GM12878 (cell line): ENCODE results near the gene MYL11. TPM values are rescaled to one million over a fixed set of nuclear protein-coding genes. Genes with fewer than 3 reads are reported as not detected.

Experiments
- EED ChIP-seq: sonication (generic); IDR thresholded peaks from 2 replicates; pipeline ENCODE4 v1.6.1; 2016; ENCODE audit warnings: antibody characterized with exemption, low read depth
- ESRRA ChIP-seq: IDR thresholded peaks from 2 replicates; pipeline ENCODE4 v1.6.1; 2012; ENCODE audit warnings: mild to moderate bottlenecking, low read length, improper control_type of control experiment
- HCFC1 ChIP-seq: fragments of 150-350 bp; IDR thresholded peaks from 2 replicates; pipeline ENCODE4 v1.6.1; 2014; ENCODE audit warnings: low read length
- MEF2B ChIP-seq: fragments of 450-650 bp; IDR thresholded peaks from 2 replicates; pipeline ENCODE4 v1.6.1; 2018; ENCODE audit warnings: mild to moderate bottlenecking, moderate library complexity; ENCODE audit not compliant: partially characterized antibody, poor library complexity, severe bottlenecking
- MTA3 ChIP-seq: IDR thresholded peaks from 2 replicates; pipeline ENCODE4 v1.6.1; 2012; ENCODE audit warnings: low read length, inconsistent platforms, borderline replicate concordance
- NFYB ChIP-seq: IDR thresholded peaks from 2 replicates; pipeline ENCODE4 v1.6.1; 2011; ENCODE audit warnings: low read depth, mild to moderate bottlenecking, low read length, improper control_type of control experiment, moderate library complexity; ENCODE audit not compliant: insufficient read depth
- NRF1 ChIP-seq: conservative IDR thresholded peaks from 2 replicates; pipeline ENCODE4 v1.6.1; 2011; ENCODE audit warnings: mild to moderate bottlenecking, low read depth, low read length, improper control_type of control experiment
- PAX5 ChIP-seq: IDR thresholded peaks from 2 replicates; pipeline ENCODE4 v1.6.1; 2011; ENCODE audit warnings: low read depth, low read length, borderline replicate concordance
- SP1 ChIP-seq: IDR thresholded peaks from one replicate; pipeline ENCODE4 v1.6.1; 2011; ENCODE audit warnings: low read depth, low read length
- SUZ12 ChIP-seq: fragments of 200-600 bp; sonication (generic); IDR thresholded peaks from one replicate; pipeline ENCODE4 v1.6.1; 2018; ENCODE audit warnings: antibody characterized with exemption, mild to moderate bottlenecking; ENCODE audit not compliant: unreplicated experiment
- TAF1 ChIP-seq: IDR thresholded peaks from 2 replicates; pipeline ENCODE4 v1.6.1; 2011; ENCODE audit warnings: mild to moderate bottlenecking, low read depth, low read length, borderline replicate concordance
- TBL1XR1 ChIP-seq: IDR thresholded peaks from 2 replicates; pipeline ENCODE4 v1.6.1; 2012; ENCODE audit warnings: low read depth, low read length, improper control_type of control experiment
- TCF12 ChIP-seq: IDR thresholded peaks from 2 replicates; pipeline ENCODE4 v1.6.1; 2011; ENCODE audit warnings: low read depth, mild to moderate bottlenecking, low read length
- ZNF274 ChIP-seq: IDR thresholded peaks from one replicate; pipeline ENCODE4 v1.8.0; 2011; ENCODE audit not compliant: insufficient read length, insufficient read depth
- ZNF622 ChIP-seq: fragments of 450-650 bp; IDR thresholded peaks from 2 replicates; pipeline ENCODE4 v1.6.1; 2017; ENCODE audit warnings: mild to moderate bottlenecking, inconsistent platforms
- polyA plus RNA-seq, 11 experiments: library from polyadenylated mRNA; depleted of rRNA in 4 of 11; unstranded in 6 of 11; stranded (reverse) in 5 of 11; fragments of >200 nt; fragmentation: Nextera tagmentation in 4 of 11; fragmentation: Illumina TruSeq in 1 of 11; extraction: Ambion mirVana in 4 of 11; extraction: Trizol in 1 of 11; gene quantifications; 1 replicate in 1 of 11; 2 replicates in 10 of 11; pipeline versions ENCODE4 v1.2.1 to v1.2.3, GENCODE V29; 2011 to 2016; ENCODE audit warnings: inconsistent platforms in 2 of 11, missing spikeins in 2 of 11, low read depth in 1 of 11
- total RNA-seq, 4 experiments: library from RNA; depleted of rRNA in 3 of 4; stranded (reverse); fragments of >200 nt in 3 of 4; fragmentation: Illumina TruSeq in 1 of 4; extraction: Trizol in 1 of 4; gene quantifications; 2 replicates each; pipeline versions ENCODE4 v1.2.1 to v1.2.3, GENCODE V29; 2013 to 2021
- TF ChIP-seq, protein P1 (sequence below): fragments of 450-650 bp; IDR thresholded peaks from 2 replicates; pipeline ENCODE4 v1.6.1; 2017; ENCODE audit warnings: mild to moderate bottlenecking, low read depth, inconsistent platforms; ENCODE audit not compliant: poor library complexity, severe bottlenecking
- TF ChIP-seq, protein P2 (sequence below): fragments of 450-650 bp; IDR thresholded peaks from 2 replicates; pipeline ENCODE4 v1.6.1; 2017; ENCODE audit warnings: antibody characterized with exemption, mild to moderate bottlenecking, moderate library complexity
- TF ChIP-seq, protein P3 (sequence below): fragments of 450-650 bp; IDR thresholded peaks from 2 replicates; pipeline ENCODE4 v1.6.1; 2017; ENCODE audit warnings: mild to moderate bottlenecking, moderate library complexity

The MYL11 gene
- total and polyA plus RNA-seq, 10 of the 15 experiments (the other 5 are each of a cell fraction or from before 2014, with no cell fraction given) = 0.19 to 1.2 (median 0.61) TPM; not detected in 5

DNA sequence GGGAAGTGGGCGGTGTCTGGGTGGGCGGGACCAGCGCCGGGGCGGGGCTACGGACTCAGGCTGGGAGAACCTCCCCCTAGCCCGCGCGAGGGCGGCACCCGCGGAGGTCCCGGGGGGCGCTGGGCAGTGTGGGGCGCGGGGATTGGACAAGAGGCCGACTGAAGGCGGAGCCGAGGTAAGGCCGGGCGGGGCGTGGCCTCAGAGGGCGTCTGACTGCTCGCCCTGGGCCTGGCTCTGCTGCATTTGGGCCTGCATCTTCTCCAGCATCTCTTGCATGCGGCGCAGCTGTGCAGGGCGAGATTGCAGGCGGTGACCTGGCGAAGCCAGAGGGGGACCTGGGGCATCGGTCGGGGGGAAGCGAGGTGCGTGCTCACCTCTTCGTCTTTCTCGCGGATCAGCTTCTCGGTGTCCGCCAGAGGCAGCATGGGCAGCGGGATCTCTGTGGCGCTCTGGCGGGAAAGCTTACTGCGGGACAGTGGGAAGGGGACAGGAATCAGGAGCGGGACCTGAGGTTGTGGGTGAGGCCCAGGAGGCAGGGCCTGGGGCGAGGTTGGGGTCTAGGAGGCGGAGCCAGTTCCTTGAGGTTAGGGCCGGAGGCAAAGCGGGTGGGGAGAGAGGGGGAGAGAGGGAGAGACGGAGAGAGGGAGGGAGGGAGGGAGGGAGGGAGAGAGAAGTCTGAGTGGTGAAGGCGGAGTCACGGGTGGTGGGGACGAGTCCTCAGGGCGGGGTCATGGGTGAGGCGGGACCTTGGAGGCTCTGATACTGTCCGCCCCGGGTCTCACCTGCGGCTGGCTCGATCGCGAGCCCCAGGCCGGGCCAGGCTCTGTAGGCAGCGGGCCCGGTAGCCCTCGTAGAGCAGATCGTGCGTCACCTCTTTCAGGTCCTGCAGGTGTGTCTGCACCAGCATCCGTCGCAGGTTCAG lies 3.9 kb downstream of the MYL11 start (continued):
- TF ChIP-seq HCFC1 (no peak), SP1 (peak; percentile 47), SUZ12 (no peak), ESRRA (no peak), TCF12 (0 out of 2 replicates have a peak, but pooled peaks have one; percentile 49), TAF1 (peak; percentile 60; the same call in 1 of the 2 replicates), PAX5 (no peak), MTA3 (no peak), TBL1XR1 (no peak), ZNF274 (no peak), NRF1 (no peak), ZNF622 (no peak), MEF2B (peak; percentile 88), NFYB (0 out of 2 replicates have a peak, but pooled peaks have one; percentile 43), EED (peak; percentile 40)
- TF ChIP-seq, protein P1, sequence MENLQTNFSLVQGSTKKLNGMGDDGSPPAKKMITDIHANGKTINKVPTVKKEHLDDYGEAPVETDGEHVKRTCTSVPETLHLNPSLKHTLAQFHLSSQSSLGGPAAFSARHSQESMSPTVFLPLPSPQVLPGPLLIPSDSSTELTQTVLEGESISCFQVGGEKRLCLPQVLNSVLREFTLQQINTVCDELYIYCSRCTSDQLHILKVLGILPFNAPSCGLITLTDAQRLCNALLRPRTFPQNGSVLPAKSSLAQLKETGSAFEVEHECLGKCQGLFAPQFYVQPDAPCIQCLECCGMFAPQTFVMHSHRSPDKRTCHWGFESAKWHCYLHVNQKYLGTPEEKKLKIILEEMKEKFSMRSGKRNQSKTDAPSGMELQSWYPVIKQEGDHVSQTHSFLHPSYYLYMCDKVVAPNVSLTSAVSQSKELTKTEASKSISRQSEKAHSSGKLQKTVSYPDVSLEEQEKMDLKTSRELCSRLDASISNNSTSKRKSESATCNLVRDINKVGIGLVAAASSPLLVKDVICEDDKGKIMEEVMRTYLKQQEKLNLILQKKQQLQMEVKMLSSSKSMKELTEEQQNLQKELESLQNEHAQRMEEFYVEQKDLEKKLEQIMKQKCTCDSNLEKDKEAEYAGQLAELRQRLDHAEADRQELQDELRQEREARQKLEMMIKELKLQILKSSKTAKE = no peak
- TF ChIP-seq, protein P2, sequence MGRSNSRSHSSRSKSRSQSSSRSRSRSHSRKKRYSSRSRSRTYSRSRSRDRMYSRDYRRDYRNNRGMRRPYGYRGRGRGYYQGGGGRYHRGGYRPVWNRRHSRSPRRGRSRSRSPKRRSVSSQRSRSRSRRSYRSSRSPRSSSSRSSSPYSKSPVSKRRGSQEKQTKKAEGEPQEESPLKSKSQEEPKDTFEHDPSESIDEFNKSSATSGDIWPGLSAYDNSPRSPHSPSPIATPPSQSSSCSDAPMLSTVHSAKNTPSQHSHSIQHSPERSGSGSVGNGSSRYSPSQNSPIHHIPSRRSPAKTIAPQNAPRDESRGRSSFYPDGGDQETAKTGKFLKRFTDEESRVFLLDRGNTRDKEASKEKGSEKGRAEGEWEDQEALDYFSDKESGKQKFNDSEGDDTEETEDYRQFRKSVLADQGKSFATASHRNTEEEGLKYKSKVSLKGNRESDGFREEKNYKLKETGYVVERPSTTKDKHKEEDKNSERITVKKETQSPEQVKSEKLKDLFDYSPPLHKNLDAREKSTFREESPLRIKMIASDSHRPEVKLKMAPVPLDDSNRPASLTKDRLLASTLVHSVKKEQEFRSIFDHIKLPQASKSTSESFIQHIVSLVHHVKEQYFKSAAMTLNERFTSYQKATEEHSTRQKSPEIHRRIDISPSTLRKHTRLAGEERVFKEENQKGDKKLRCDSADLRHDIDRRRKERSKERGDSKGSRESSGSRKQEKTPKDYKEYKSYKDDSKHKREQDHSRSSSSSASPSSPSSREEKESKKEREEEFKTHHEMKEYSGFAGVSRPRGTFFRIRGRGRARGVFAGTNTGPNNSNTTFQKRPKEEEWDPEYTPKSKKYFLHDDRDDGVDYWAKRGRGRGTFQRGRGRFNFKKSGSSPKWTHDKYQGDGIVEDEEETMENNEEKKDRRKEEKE = no peak
- TF ChIP-seq, protein P3, sequence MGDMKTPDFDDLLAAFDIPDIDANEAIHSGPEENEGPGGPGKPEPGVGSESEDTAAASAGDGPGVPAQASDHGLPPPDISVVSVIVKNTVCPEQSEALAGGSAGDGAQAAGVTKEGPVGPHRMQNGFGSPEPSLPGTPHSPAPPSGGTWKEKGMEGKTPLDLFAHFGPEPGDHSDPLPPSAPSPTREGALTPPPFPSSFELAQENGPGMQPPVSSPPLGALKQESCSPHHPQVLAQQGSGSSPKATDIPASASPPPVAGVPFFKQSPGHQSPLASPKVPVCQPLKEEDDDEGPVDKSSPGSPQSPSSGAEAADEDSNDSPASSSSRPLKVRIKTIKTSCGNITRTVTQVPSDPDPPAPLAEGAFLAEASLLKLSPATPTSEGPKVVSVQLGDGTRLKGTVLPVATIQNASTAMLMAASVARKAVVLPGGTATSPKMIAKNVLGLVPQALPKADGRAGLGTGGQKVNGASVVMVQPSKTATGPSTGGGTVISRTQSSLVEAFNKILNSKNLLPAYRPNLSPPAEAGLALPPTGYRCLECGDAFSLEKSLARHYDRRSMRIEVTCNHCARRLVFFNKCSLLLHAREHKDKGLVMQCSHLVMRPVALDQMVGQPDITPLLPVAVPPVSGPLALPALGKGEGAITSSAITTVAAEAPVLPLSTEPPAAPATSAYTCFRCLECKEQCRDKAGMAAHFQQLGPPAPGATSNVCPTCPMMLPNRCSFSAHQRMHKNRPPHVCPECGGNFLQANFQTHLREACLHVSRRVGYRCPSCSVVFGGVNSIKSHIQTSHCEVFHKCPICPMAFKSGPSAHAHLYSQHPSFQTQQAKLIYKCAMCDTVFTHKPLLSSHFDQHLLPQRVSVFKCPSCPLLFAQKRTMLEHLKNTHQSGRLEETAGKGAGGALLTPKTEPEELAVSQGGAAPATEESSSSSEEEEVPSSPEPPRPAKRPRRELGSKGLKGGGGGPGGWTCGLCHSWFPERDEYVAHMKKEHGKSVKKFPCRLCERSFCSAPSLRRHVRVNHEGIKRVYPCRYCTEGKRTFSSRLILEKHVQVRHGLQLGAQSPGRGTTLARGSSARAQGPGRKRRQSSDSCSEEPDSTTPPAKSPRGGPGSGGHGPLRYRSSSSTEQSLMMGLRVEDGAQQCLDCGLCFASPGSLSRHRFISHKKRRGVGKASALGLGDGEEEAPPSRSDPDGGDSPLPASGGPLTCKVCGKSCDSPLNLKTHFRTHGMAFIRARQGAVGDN = no peak
